Stimulated activated CD4-positive, alpha-beta T cell treated with anti-CD3 and anti-CD28 coated beads, Interleukin-12 subunit alpha, Interleukin-12 subunit beta, amount 100 ng/mL, for 24 hours (primary cell): ENCODE measurements around the gene SYNRG.
"Not testable (repeated sequence)": the region's sequence is repeated elsewhere in the genome, so short reads cannot be mapped to it uniquely, and the experiment has no call there.

Experiments
- DNase-seq, 2 experiments: peaks; one replicate each; pipeline ENCODE4 v3.0.0-alpha.2; 2020; ENCODE audit warnings: low read depth in 2 of 2

SYNRG gene

GRCh38 chr17:37538981-37539659 is 70.1 kb downstream of the SYNRG start:
- DNase-seq, result no peak

DNA sequence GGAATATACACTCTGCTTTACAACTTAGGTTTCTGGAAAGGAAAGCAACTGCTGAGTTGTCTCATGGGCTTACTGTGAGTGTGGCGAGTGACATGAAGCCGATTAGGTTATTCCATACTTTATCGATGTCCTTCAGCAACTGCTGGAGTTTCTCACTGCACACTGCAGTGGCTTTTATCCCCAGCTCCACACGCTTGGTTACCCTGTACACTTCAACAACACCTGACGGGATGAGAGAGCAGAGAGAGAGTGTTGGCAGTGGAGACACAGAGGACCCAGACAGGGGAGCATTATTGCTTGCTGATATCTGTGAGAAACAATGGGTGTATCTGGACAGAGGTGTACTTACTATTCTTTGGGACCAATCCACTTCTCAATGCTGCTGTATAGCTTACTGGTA is 73.3 kb downstream of the SYNRG start:
- DNase-seq, result no peak

DNA sequence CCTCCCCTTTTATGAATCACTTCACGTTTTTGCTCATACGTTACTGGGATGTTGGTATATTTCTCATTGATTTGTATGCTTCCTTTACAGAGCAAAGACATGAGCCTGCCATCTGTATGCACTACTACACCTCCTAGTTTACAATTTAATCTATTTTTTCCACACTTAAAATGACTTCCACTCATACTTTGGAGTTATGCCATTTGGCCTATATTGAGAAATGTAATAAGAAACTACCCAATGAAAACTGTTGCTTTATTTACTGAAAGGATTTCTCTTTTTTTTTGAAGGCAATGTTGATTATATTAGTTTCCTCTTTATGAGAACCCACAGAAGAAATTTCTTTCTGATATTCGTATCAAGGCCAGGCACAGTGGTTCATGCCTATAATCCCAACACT is 76.5 kb downstream of the SYNRG start:
- no peak for DNase-seq

DNA sequence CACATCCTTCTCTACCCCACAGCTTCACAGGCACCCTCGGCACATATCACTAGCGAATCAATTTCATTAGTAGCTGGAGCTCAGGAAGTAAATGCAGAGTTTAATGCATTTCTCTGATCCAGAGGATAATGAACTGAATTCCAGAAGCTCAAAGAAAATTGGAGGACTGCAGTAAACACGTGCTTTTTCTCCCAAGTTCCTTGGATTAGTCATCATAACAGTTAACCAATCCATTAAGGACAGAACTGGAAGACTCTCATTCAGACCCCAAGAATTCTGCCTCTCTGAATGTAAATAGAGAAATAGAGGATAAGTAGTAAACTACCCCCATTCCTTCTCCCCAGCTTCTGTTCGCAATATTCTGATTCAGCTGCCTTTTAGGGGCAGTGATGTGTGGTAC is 78.8 kb downstream of the SYNRG start:
- DNase-seq, result no peak

- DNase-seq, result no peak
Observed at GRCh38 chr17:37527249-37527851, 81.9 kb downstream of the SYNRG start.

DNA sequence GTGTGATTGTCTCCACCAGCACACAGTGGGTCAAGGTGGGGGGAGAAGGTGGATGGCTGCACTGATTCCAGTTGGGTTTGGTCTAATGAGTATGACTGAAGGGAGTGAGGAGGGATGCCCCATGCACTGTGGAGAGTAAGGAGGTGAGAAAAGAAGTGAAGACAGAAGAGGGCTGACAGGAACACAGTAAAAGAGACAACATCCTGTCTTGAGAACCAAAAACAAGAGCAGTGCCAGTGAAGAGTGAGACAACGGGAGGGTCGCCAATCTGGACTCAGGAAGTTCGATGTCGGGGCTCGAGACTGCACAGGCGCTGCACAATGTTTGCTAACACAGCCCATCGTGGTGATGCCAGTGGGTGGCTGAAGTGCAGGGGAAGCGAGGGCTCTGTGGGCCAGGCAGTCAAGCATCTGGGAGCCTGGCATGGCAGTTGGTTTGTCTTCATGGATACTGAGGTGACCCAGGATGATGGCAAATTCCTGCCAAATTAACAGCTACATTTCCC is 85.5 kb downstream of the SYNRG start:
- no peak for DNase-seq

GRCh38 chr17:37521821-37522220 is 87.4 kb downstream of the SYNRG start:
- DNase-seq, result no peak

DNA sequence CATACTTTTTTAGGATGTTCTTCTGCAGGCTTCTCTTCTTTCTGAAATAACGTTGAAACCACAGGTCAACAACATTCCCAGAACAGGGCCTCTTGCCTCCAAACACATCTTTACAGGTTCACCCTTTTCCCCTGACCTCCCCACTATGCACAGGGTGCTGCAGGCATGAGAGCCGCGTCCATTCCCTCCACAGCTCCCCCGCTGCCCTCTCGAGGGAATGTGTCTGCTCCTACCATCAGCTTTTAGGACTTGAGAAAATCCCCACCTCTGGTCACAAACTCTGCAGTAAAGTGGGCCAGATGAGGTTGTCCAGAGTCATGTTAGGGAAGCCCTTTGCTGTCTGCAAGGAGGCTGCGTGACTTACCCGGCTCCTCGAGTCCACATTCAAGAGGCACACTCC is 89.0 kb downstream of the SYNRG start:
- no peak for DNase-seq

GRCh38 chr17:37519251-37519985 is 89.8 kb downstream of the SYNRG start:
- no peak for DNase-seq

GRCh38 chr17:37518826-37519225 is 90.4 kb downstream of the SYNRG start:
- no peak for DNase-seq

GRCh38 chr17:37517881-37518280 is 91.3 kb downstream of the SYNRG start:
- DNase-seq, result no peak

- no peak for DNase-seq
Observed at GRCh38 chr17:37516127-37516571, 93.1 kb downstream of the SYNRG start.

GRCh38 chr17:37513711-37514110 is 95.5 kb downstream of the SYNRG start:
- no peak for DNase-seq

GRCh38 chr17:37512442-37513068 is 96.7 kb downstream of the SYNRG start:
- DNase-seq, result no peak

DNA sequence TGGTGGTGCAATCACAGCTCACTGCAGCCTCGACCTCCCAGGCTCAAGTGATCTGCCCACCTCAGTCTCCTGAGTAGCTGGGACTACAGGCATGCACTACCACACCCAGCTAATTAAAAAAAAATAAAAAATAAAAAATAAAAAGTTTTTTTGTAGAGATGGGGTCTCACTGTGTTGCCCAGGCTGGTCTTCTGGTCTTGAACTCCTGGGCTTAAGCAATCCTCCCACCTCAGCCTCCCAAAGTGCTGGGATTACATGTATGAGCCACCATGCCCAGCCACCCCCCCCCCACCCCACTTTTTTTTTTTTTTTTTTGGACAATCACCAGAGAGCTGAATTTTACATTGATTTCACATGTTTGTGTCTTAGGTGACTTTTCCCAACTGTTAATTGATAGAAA is 97.6 kb downstream of the SYNRG start:
- not testable (repeated sequence) for DNase-seq

- no peak for DNase-seq
Observed at GRCh38 chr17:37510056-37510455, 99.2 kb downstream of the SYNRG start.

DNA sequence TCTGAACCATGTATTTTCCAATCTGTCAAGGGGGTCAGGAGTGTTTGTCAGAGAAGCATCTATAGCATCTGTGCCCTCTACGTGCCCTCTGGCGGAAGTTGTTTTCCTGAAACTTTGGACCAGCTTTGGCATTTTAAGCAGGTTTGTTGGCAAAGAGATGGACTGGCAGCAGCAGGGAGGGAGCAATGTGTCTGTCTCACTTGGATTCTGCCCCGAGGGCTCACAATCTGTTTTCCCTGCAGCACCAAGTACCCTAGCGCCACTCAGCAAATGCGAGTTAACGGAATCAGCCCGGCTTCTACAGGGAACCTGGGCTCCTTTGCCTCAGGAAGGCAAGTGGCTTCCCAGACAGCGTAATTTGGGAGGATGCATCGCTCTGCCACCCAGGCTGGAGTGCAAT is 102.1 kb downstream of the SYNRG start:
- no peak for DNase-seq

DNA sequence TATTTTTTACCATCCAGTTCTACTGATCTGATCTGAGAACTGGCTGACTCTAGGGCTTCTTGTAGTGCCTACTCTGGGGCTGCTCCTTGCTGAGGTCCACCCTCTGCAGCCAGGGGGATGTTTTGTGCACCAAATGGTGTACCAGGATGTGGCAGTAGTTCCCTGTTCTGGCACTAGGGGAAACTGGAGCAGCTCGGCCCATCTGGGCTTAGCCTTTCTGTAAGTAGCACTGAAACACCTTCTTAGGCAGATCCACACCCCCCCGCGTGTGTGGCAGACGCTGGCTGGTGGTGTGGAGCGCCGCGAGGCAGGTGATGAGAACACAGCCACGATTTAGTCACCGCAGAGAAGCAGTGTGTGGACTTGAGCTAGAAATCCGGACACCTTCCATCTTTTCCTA is 102.5 kb downstream of the SYNRG start:
- no peak for DNase-seq

- DNase-seq, result no peak
Observed at GRCh38 chr17:37505333-37505732, 103.9 kb downstream of the SYNRG start.

DNA sequence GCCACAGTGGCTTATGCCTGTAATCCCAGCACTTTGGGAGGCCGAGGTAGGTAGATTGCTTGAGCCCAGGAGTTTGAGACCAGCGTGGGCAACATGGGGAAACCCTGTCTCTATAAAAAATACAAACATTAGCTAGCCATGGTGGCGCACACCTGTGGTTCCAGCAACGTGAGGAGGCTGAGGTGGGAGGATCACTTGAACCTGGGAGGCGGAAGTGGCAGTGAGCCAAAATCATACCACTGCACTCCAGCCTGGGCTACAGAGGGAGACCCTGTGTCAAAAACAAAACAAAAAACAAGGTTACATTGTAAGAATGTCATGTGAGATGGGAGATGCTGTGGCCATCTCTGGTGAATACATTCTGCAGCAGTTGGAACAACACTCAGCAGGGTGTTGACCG is 106.1 kb downstream of the SYNRG start:
- no peak for DNase-seq

- no peak for DNase-seq
Observed at GRCh38 chr17:37502009-37502936, 106.9 kb downstream of the SYNRG start.
